Measurements from ENCODE around the gene ZNF679.

DNA sequence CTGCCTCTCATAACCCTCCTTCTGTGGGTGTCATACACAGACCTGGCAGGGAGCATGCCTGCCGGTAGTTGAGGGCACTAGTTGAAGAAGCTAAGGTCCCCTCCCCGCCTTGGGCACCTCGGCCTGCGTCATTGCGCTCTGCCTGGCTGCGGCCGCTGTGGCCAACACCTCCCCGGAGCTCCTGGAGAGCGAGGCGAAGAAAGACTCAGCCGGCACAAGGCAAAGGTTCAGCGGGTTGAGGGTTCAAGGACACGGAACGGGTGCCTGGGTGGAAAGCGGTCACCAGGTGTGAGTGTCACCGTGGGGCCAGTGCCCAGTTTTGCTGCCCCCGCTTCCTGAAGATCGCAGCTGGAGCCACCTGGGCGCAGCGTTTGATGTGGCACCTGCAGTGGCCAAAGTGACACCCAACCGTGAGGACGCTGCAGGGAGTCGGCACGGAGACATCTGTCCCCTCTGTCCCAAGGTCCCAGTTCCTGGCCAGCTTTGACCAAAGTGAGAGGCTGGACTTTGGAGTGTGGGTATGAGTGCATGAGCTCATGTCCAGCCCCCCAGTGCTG lies 36.0 kb upstream of the ZNF679 start:
- TF ChIP-seq, protein P1, sequence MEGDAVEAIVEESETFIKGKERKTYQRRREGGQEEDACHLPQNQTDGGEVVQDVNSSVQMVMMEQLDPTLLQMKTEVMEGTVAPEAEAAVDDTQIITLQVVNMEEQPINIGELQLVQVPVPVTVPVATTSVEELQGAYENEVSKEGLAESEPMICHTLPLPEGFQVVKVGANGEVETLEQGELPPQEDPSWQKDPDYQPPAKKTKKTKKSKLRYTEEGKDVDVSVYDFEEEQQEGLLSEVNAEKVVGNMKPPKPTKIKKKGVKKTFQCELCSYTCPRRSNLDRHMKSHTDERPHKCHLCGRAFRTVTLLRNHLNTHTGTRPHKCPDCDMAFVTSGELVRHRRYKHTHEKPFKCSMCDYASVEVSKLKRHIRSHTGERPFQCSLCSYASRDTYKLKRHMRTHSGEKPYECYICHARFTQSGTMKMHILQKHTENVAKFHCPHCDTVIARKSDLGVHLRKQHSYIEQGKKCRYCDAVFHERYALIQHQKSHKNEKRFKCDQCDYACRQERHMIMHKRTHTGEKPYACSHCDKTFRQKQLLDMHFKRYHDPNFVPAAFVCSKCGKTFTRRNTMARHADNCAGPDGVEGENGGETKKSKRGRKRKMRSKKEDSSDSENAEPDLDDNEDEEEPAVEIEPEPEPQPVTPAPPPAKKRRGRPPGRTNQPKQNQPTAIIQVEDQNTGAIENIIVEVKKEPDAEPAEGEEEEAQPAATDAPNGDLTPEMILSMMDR (IDR thresholded peaks at IDR 0.05), result no peak
- TF ChIP-seq POLR2A (IDR thresholded peaks at IDR 0.05), result no peak

Measured in ovary (tissue), 3 donors.